NOMO-1 treated with dmso at 0.1 percent for 144 hours (cell line): ENCODE data around the gene RIC8A.
"Not testable (repeated sequence)": the region's sequence is repeated elsewhere in the genome, so short reads cannot be mapped to it uniquely, and the experiment has no call there.

Experiments used
- DNase-seq: peaks from one replicate; lab custom pipeline; 2025; ENCODE audit not compliant: unreplicated experiment; lab: John Stamatoyannopoulos, UW

Gene RIC8A

GRCh38 chr11:217704-218103 lies 10.2 kb downstream of the RIC8A start:
- DNase-seq: no peak

DNA sequence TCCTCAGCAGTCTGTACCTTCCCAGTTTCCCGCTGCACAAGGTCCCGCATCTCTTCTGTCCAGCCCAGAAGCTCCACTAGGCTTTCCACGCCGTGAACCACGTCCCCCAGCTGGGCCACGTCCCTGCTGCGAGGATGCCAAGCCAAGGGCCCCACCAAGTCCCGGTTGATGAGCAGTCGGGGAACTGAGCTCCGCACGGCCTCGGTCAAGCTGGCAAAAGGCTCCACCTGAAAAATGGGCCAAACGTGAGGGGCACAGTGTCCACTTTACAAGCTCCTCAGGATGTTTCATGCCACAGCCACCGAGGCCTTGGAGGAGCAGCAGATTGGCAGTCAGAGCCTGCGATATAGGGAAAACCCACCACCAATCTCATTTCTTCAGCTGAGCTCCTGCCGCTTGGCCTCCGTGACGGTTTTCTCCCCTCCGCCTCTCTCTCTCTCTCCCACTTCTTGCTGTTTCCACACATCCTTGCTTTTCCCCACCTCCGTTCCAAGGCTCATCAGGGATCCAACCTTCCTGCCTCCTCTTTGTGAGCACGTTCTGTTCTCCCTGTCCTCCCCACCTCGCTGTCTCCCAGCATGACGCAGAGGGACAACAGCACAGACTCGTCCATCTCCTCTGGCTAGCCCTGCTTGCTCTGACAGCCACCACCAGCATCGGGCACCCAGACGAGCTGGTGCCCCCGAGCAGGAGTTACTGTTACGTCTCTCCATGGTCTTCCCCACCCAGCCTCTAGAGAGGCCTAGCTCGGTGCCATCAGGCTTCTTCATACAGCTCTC lies 11.5 kb downstream of the RIC8A start:
- no peak for DNase-seq

- not testable (repeated sequence) for DNase-seq
These were observed 13.2 kb downstream of the RIC8A start for GRCh38 chr11:220641-221215.

DNA sequence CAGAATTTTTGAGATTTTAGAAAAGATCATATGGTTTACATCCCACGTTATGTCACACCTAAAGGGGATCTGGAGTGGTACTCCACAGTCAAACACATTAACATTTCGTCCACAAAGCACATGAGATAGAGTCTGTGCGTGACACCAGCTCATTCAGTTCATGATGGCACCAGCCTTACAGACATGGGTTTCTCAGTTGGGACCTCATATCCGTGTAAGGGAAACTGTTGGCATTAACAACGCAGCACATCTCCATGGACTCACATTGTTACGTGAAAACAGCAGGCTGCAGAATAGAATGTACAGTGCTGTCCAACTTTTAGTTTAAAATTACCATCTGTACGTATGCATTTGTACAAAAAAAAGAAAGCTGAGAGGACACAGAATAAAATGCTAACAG lies 14.0 kb downstream of the RIC8A start:
- no peak for DNase-seq

- no peak for DNase-seq
These were observed 14.7 kb downstream of the RIC8A start for GRCh38 chr11:221998-222789.

DNA sequence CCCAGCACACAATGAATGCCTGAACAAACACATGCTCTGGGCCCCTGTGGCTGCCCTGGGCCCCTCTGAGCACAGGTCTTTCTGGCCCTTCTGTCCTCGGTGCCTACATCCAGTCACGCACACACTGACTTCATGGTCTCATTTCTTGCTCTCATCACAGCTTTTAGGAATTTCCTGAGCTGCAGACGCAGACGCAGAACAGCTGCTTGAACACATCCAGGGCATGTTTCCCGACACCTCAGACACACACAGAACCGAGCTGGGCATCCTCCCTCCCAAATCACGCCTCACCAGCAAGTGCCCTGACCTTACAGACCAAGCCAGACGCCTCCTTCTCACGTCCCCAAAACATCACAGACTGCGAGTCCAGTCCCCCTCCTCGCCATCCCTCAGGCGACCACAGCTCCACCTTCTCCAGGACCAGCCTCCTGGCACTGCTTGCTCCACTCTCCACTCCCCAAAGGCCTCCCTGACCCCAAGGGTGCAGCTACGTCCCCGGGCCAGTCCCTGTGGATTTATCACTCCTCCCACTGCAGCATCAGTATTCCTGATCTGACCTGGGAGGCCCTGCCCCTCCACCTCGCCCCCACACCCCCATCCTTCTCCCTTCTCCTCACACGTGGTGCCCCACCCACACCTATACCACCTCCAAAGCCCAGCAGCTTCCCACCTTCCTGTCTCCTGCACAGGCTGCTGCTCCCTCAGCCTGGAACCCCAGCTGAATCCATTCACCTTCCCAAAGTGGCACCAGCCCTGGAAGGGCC lies 15.7 kb downstream of the RIC8A start:
- DNase-seq: no peak

GRCh38 chr11:223884-224283 lies 16.4 kb downstream of the RIC8A start:
- no peak for DNase-seq

DNA sequence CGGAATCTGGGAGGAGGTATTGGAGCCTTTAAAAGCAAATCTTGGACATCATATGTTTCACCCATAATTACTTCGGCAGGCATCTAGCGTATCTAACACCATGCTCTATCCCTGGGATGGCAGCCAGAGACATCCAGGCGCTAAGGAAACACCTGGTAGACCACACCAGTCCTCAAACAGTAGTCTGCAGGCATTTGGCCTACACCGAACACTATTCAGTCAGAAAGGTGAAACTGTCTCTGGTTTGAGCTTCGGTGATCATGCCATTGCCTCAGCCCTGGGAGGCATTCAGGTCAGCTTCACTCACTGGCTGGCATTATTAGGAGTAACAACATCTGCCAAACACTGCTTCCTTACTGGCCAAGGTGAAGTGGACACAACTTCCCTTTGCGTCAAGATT lies 16.9 kb downstream of the RIC8A start:
- DNase-seq: no peak

DNA sequence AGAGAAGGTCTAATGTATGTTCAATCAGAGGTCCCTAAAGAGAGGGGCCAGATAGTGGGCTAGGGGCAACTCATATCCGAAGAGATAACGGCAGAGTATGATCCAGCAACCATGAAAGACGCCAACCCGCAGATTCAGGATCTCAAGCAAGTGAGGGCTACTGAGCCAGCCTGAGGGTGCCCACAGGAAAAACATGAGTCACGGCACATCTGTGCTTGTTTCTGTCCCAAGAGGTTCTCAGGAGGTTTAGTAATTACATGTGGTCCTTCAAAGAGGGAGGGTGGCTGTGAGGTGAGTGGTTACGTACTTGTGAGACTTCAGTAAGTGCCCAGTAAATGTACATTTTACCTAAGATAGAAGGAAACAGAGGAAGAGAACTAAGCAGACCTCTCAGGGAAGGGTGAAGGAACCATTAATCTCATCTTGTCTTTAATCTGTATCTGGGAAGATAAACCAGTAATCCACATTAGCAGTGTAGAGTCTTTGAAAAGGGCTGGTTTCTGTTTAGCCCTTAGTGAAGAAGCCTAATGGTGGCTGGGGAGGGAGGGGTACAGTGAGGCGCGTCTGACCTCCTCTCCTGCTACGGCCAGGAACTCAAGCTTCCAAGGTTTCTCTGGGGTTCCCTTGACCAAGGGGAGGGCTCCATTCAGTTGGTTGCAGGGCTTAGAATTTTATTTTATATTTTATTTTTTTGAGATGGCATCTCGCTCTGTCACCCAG lies 18.4 kb downstream of the RIC8A start:
- no peak for DNase-seq

- DNase-seq: no peak
These were observed 20.4 kb downstream of the RIC8A start for GRCh38 chr11:227824-228379.

- DNase-seq: no peak
These were observed 22.9 kb downstream of the RIC8A start for GRCh38 chr11:230431-230830.

DNA sequence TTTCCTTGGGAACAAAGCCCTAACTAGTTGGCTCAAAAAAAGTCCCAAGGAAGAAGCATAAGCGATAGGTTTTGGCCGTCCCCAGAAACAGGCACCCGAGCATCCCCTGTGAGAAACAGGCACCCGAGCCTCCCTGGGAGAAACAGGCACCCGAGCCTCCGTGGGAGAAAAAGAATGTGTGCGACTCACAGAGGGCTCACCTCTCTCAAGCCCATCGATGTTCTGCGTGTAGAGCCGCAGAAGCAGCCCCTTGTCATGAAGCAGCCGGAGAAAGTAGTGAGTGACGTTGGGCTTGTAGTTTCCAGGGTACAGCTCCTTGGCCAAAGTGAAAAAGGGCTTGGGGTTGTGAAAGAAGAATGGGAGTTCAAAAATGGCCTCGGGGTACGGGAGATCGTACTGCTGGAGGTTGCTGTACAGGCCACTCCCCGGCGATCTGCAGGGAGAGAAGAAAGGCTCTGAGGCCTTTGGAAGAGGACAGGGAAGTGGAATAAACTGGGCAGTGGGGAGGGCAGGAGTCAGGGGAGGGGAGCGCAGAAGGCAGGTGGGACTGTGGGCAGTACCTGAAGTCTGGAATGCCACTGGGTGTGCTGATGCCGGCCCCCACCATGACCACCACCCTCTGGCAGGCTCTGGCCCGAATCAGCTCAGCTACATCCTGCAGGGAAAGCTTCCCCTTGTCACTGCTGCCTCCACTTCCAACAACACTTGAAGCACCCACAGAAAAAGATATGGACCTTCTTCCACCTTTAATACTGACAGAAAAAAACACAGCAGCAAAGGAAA lies 25.5 kb downstream of the RIC8A start:
- no peak for DNase-seq

DNA sequence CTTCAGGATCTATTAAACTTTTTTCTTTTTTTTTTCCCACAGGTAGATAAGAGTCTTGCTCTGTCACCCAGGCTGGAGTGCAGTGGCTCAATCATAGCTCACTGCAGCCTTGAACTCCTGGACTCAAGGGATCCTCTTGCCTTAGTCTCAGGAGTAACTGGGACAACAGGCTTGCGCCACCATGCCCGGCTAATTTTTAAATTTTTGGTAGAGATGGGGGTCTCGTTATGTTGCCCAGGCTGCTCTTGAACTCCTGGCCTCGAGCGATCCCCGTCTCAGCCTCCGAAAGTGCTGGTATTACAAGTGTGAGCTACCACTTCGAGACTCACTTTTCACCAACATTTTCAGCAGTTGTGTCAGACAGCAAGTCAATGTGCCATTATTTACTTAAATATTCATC lies 27.7 kb downstream of the RIC8A start:
- DNase-seq: no peak

- no peak for DNase-seq
These were observed 28.1 kb downstream of the RIC8A start for GRCh38 chr11:235609-235996.

DNA sequence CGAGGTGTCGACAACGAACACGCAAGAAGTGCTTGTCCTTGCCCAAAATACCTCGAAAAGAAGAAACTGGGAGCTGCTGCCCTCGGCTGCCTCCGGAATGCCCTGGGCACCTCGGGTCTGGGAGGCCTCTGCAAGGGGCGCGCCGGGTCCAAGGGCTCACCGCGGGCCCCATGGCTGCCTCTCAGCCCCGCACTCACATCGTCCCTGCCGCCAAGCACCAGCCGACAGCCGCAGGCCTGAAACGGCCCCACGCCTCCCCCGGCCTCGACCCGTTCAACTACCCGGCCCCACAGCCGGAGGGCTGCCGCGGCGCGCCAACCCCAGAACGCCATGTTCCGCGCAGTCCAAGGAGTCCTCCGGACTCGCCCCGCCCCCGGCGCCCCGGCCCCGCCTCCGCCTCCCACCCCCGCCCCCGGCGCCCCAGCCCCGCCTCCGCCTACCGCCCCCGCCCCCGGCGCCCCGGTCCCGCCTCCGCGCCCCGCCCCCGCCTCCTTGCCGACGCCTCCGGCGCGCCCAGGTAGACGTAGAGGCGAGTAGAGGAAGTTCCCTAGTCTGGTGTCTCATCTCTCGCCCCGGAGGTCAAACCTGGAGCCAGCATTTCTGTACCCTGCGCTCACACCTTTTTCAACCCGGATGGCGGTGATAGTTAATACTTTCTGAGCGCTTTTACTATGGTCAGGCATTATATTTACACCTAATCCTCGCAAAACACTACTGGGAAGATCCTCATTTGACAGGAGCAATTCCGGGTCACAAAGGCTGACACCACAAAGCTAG lies 28.7 kb downstream of the RIC8A start, which contains the start of gene SIRT3:
Gene SIRT3, minus strand, starts transcription at position 346 of the 777 bp plus-strand sequence. Its CDS starts 14 bp downstream, at position 332.
- DNase-seq: peak; percentile 82

GRCh38 chr11:236774-237767 lies 29.6 kb downstream of the RIC8A start, which contains the start of gene PSMD13:
Gene PSMD13 (plus strand): TSS chr11:236976. CDS start chr11:237050, 74 bp downstream.
- peak; percentile 76 for DNase-seq

DNA sequence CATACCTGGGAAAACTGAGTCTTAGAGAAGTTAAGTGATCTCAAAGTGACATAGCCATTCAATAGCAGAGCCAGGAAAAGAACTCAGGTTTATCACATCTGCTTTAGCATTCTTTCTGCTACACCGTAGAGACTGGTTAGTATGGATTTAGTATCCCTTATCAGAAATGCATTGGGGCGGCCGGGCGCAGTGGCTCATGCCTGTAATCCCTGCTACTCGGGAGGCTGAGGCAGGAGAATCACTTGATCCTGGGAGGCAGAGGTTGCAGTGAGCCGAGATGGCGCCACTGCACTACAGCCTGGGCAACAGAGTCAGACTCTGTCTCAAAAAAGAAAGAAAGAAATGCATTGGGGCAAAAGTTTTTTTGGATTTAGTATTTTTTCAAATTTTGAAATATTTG lies 30.8 kb downstream of the RIC8A start:
- DNase-seq: not testable (repeated sequence)
